A204.1 (cell line): ENCODE data around the gene TNFRSF21.
"Not testable (repeated sequence)": the region's sequence is repeated elsewhere in the genome, so short reads cannot be mapped to it uniquely, and the experiment has no call there.

Experiments used
- FAIRE-seq: peaks from 2 replicates; lab custom pipeline; 2012; peaks lifted over from hg19 to GRCh38; lab: Jason Lieb, UNC

TNFRSF21 gene

DNA sequence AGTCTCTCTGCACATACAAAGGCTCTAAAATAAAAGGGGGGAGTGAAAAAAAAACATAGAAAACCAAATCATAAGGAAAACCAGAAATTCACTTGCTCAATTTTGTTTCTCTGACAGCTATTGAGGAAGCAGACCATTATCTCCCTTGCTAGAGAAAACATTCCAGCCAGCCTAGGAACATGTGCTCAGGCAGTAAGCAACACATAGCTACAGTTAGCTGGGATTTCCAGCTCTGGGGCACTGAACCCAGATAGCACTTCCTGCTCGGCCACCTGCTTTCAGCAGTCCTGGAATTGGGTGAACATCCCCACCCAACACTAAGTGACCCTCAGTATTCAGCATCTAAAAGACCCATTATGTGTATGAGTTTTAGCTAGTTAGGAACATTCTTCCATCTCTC is 61.3 kb downstream of the TNFRSF21 start:
- no peak for FAIRE-seq

GRCh38 chr6:47247227-47247797 is 62.4 kb downstream of the TNFRSF21 start:
- no peak for FAIRE-seq

DNA sequence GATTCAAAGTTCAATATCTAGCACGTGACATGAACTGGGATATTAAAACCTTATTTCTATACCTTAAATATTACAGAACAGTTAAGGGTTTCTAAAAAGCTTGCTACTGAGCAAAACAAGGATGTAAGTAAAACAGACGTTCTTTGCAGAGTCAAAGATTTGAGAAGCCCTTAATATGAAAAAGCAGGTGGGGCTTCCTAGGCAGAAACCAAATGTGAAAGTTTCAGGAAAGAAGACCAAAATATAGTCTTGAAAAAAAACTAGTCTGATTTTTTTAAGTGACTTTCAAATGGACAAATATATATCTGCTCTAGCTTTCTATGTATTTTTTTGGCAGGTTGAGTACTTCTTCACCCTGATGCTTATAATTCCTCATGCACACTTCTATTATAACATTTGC is 63.2 kb downstream of the TNFRSF21 start:
- FAIRE-seq = no peak

DNA sequence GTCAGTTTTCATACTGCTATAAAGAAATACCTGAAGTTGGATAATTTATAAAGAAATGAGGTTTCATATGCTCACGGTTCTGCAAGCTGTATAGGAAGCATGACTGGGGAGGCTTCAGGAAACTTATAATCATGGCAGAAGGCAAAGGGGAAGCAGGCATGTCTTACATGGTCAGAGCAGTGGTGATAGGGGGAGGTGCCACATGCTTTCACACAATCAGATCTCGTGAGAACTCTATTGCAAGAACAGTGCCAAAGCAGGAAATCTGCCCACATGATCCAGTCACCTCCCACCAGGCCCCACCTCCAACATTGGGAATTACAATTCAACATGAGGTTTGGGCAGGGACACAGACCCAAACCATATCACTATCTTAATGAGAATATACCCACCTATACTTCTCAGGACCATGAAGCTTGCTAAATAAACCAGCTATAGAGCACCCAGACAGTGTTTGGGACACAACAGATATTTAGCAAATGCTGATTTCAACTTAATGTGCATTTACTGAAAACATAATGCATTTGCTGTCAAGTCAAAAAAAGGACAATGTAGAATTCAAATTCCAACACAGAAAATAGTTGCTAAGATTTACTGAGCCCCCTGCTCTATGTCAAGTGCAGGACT is 63.8 kb downstream of the TNFRSF21 start:
- no peak for FAIRE-seq

DNA sequence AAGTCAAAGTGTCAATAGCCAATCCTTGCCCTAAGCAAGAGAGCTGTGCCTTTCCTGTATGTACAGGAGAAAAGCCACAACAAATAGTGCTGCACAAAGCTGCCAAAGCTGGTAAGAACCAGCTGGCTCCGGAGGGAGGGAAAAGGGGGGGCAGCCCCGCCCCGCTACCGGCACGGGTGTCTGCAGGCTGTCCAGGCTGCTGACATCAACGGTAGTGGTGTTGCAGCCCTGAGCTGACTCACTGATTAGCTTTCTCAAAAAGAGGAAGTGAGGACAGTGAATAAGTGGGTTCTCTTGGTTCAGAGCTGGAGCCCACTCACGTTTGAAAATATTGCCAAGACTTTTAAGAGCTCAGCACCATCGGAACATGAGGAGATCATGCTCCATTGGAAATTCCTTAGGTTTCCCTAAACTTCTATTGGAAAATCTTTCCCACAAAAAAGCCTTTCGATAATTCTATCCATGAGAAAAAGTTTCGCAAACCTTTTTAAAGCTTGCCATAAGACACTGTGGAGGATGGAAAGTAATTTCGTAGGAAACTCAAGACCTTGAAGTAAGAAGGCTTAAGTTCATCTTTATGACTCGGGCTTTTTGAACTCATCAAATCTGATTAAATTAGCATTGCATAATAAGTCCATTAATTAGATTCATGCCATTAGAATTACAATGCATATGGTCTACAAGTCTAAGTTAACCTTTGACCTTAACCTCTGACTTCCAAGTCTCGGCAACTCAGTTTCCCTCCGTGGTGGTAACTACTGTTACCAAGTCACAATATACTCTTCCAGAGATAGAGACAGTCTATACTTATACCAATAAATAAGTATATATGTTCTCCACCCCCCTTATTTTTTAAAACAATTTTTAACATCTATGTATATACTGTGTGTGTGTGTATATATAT is 67.0 kb downstream of the TNFRSF21 start:
- FAIRE-seq = no peak

DNA sequence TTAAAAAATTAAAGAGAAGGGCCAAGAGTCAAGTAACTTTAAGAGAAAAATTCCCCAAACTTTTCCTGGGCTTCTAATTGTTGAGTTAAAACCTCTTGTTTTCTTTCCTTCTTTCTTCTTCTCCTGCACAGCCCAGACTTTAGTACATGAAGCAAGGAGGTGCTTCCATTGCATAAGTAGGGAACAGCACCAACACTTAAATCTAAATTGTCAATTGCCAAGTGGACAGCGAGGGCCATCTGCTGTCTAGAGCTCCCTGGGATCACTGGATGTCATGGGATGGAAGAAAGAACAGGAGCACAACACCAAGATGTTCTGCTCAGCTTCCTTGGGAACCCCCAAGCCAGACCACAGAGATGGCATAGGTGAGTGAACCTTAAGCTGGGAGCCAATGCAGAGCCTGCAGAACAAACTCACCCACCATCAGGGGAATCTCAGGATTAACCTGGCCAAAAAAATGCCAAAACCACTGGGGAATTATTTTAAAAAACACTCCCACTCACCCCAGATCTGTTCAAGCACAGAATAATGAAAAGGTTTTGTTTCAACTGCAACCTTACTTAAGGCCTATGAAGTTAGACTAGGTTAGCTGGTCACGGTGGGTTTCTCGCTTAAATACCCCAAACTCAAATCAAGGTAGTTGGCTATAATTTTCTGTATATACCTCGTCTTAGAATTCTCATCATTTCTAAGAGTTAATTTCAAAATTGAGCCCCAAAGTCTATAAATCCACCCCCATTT is 67.8 kb downstream of the TNFRSF21 start:
- no peak for FAIRE-seq

GRCh38 chr6:47240277-47240890 is 69.3 kb downstream of the TNFRSF21 start:
- FAIRE-seq = no peak

DNA sequence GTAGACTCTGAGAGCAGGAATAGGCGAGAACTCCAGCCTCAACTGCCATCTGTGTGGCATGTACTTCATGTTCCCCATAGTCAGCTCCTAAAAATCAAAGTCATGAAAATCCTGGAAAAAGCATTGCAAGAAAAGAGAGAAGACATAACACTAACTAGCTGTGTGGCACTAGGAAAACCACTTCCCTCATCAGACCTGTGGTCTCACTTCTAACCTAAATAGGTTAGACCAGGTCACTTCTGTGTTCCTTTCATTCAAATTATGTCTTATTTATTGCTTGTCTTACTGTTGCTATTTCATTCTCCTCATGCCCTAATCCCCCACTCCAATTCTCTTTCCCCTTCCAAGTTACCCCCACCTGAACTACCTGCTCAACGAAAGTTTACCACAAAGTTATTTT is 70.2 kb downstream of the TNFRSF21 start:
- no peak for FAIRE-seq

- FAIRE-seq = no peak
These were observed 71.2 kb downstream of the TNFRSF21 start for GRCh38 chr6:47238456-47238995.

DNA sequence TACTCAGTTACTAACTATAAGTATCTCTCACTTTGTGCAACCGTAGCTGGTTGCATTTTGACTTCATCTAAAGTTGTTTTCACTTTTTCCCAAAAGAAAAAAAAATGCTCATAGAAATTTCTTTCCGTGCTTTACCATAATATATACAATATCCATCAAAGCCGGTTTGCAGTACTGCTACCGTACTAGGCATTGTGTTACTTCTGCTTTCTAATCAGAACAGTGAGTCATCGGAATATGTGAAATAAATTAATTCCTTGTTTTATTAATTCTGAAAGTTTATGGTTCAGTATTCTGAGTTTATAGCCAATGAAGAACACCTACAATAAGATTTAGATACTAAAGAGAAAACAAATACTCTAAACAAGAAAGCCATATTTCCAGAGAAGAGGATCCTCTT is 72.5 kb downstream of the TNFRSF21 start:
- no peak for FAIRE-seq

DNA sequence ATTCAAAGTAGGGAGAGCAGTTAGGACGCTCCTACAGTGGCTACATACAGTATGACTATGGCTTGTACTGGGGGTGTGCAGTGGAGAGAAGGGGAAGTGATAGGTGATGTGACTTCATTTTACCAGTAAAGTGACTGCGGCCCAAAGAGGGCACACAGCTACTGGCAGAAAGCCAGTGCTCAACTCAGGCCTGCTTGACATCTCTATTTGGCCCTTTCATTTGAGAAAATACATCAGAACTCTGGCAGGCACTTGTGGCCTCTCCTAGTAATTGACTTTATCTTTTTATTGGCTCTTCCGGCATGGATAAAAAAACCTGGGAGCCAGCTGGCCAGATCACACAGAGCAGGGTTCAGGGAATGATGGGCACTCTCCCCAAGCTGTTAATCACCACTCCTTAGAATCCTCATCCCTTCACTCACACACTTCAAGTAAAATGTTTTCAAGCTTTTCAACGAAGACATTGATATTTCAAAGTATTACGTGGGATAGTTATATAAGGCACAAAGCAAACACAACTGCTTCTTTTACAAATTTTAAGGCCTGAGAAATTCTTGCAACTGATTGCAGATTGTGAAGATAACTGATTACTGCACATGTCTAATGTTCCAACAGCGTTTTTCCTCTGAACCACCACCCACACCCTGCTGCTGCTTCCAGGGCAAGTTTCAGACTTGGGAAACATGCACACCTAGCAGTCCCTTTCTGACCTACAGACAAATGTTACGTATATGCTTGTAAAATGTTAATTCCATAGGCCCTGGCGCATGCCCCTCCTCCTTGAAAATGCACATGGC is 73.5 kb downstream of the TNFRSF21 start:
- no peak for FAIRE-seq

DNA sequence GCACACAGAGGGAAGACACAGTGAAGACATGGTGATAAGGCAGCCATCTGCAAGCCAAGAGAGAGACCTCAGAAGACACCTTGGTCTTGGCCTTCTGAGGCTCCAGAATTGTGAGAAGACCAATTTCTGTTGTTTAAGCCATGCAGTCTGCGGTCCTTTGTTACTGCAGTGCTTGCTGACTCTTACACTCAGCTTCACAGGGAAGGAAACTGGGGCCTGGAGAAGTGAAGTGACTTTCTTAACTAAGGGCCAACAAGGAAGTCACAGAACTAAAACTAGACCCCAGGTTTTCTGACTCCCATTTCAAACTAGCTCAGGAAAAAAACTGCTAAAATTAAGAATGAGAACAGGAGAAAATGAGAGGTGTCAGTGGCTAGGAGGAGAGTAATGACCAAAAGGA is 74.3 kb downstream of the TNFRSF21 start:
- no peak for FAIRE-seq

- FAIRE-seq = no peak
These were observed 75.3 kb downstream of the TNFRSF21 start for GRCh38 chr6:47234266-47234933.

- FAIRE-seq = no peak
These were observed 78.6 kb downstream of the TNFRSF21 start for GRCh38 chr6:47231151-47231550.

- FAIRE-seq = no peak
These were observed 79.1 kb downstream of the TNFRSF21 start for GRCh38 chr6:47230579-47230978.

DNA sequence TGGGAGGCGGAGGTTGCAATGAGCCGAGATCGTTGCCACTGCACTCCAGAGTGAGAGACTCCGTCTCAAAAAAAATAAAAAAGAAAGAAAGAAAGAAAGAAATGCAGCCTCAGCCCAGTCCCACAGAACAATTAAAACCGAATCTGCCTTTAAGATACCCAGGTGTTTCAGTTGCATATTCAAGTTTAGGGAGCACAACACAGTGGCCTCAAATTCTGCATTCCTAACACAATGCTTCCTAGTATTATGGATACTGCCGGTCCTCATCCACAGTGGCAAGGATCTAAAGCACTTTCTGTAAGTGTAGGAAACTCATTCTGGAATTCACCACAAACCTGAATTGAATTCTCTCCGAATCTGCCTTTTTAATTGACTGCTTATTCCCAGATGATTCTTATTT is 80.5 kb downstream of the TNFRSF21 start:
- FAIRE-seq = no peak

DNA sequence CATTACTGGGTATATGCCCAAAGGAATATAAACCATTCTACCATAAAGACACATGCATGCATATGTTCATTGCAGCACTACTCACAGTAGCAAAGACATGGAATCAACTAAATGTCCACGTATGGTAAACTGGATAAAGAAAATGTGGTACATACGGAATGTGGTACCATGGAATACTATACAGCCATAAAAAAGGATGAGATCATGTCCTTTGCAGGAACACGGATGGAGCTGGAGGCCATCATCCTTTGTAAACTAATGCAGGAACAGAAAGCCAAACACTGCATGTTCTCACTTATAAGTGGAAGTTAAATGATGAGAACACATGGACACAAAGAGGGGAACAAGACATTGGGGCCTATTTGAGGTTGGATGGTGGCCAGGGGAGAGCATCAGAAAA is 81.6 kb downstream of the TNFRSF21 start:
- not testable (repeated sequence) for FAIRE-seq

DNA sequence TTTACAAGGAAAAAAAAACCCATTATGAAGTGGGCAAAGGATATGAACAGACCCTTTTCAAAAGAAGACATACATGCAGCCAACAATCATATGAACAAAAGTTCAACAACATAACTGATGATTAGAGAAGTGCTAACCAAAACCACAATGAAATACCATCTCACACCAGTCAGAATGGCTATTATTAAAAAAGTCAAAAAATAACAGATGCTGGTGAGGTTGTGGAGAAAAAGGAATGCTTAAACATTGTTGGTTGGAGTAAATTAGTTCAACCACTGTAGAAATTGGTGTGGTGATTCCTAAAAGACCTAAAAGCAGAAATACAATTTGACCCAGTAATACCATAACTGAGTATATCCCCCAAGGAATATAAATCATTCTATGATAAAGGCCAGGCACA is 86.5 kb downstream of the TNFRSF21 start:
- FAIRE-seq = not testable (repeated sequence)

DNA sequence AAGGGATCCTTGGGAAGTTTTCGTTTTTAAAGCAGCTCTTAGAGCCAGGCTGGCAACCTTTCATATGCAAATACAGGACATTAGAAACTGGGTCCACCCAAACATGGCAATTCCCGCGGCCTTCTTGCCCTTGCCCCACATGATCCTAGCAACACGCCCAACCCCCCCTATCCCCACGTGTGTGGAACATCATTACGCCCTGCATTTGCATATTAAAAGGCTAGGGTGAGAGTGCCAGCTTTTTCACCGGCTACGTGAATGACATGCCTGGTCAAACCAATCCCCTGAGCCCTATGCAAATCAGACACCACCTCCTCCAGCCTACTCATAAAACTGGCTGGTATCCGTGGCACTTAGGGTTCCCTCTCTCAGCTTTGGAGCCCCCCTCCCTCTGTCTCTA is 88.1 kb downstream of the TNFRSF21 start:
- FAIRE-seq = no peak

- FAIRE-seq = no peak
These were observed 100.1 kb downstream of the TNFRSF21 start for GRCh38 chr6:47209632-47210031.

- no peak for FAIRE-seq
These were observed 102.4 kb downstream of the TNFRSF21 start for GRCh38 chr6:47207261-47207660.
